IMR-90 (cell line): Measurements from ENCODE around the gene SFTA2. TPM values are rescaled to one million over a fixed set of nuclear protein-coding genes. Genes with fewer than 3 reads are reported as not detected.

Experiments
- ATAC-seq: fragments of 200-7000 bp; cut with Tn5 transposase; 2 replicates; pipeline ENCODE4 v1.9.1; 2020; ENCODE audit warnings: low read depth, mild to moderate bottlenecking, moderate library complexity
- BruUV-seq: library from RNA; stranded (reverse); fragments of 400-500 nt; replicated peaks from 2 replicates; lab custom pipeline; 2021; lab: Mats Ljungman, UMichigan
- CTCF ChIA-PET: fragments of 300-600 bp; formaldehyde crosslinking; extraction: SDS; loops from one replicate; lab custom pipeline; 2021; ENCODE audit warnings: antibody characterized with exemption; lab: Yijun Ruan, JAX
- POLR2A ChIA-PET: fragments of 300-600 bp; sonication (Branson Sonifier 250); formaldehyde crosslinking; loops from one replicate; lab custom pipeline; 2022; ENCODE audit warnings: antibody characterized with exemption; ENCODE audit not compliant: unreplicated experiment; lab: Charles Lee
- DNase-seq: peaks from one replicate; pipeline ENCODE4 v3.0.0; 2013
- H2AFZ ChIP-seq: replicated peaks from 2 replicates; pipeline ENCODE3; 2013; ENCODE audit warnings: low read length, mild to moderate bottlenecking; ENCODE audit not compliant: poor library complexity
- H2AK5ac ChIP-seq: 2 replicates; pipeline ENCODE4 v1.6.1; 2013; ENCODE audit warnings: low read depth, low read length, inconsistent platforms
- H2AK9ac ChIP-seq: replicated peaks from 2 replicates; pipeline ENCODE3; 2013; ENCODE audit warnings: mild to moderate bottlenecking, low read depth, low read length, moderate library complexity; ENCODE audit not compliant: poor library complexity
- H2BK120ac ChIP-seq: 2 replicates; pipeline ENCODE4 v1.6.1; 2013; ENCODE audit warnings: low read depth, low read length, inconsistent platforms
- H2BK15ac ChIP-seq: 3 replicates; pipeline ENCODE4 v1.6.1; 2013; ENCODE audit warnings: low read depth, low read length, inconsistent platforms
- H2BK20ac ChIP-seq: 2 replicates; pipeline ENCODE4 v1.6.1; 2013; ENCODE audit warnings: low read depth, mild to moderate bottlenecking, inconsistent platforms, low read length, moderate library complexity
- H2BK5ac ChIP-seq: 2 replicates; pipeline ENCODE4 v1.6.1; 2013; ENCODE audit warnings: mild to moderate bottlenecking, low read depth, low read length, inconsistent platforms; ENCODE audit not compliant: poor library complexity, severe bottlenecking
- H3K14ac ChIP-seq: replicated peaks from 2 replicates; pipeline ENCODE4 v1.6.1; 2013; ENCODE audit warnings: low read depth, low read length, inconsistent platforms
- H3K18ac ChIP-seq: 2 replicates; pipeline ENCODE4 v1.6.1; 2013; ENCODE audit warnings: low read depth, low read length, control low read depth
- H3K23ac ChIP-seq: 2 replicates; pipeline ENCODE4 v1.6.1; 2013; ENCODE audit warnings: low read depth, low read length, inconsistent platforms
- H3K27ac ChIP-seq: 2 replicates; pipeline ENCODE4 v1.5.1; 2013; ENCODE audit warnings: mild to moderate bottlenecking, control low read depth, low read length; ENCODE audit not compliant: insufficient read depth
- H3K27me3 ChIP-seq: 2 replicates; pipeline ENCODE4 v1.6.1; 2013; ENCODE audit warnings: low read length; ENCODE audit not compliant: control insufficient read depth, insufficient read depth
- H3K36me3 ChIP-seq: 2 replicates; pipeline ENCODE4 v1.6.1; 2013; ENCODE audit warnings: low read length, mixed read lengths; ENCODE audit not compliant: control insufficient read depth, insufficient read depth
- H3K4ac ChIP-seq: 2 replicates; pipeline ENCODE4 v1.6.1; 2013; ENCODE audit warnings: low read depth, low read length, inconsistent platforms
- H3K4me1 ChIP-seq: 2 replicates; pipeline ENCODE4 v1.6.1; 2013; ENCODE audit warnings: low read length, mixed read lengths; ENCODE audit not compliant: control insufficient read depth, insufficient read depth
- H3K4me2 ChIP-seq: 2 replicates; pipeline ENCODE4 v1.6.1; 2013; ENCODE audit warnings: low read depth, mild to moderate bottlenecking, control low read depth, low read length, moderate library complexity
- H3K4me3 ChIP-seq: 2 replicates; pipeline ENCODE4 v1.5.1; 2013; ENCODE audit warnings: low read depth, mild to moderate bottlenecking, control low read depth, low read length, moderate library complexity; ENCODE audit not compliant: insufficient read depth
- H3K56ac ChIP-seq: 2 replicates; pipeline ENCODE4 v1.6.1; 2013; ENCODE audit warnings: low read length, inconsistent platforms; ENCODE audit not compliant: insufficient read depth; ENCODE audit errors: extremely low read depth
- H3K79me1 ChIP-seq, 2 experiments: 2 replicates each; pipeline ENCODE4 v1.6.1; 2013; ENCODE audit warnings: low read length in 2 of 2, inconsistent platforms in 1 of 2, low read depth in 1 of 2
- H3K9ac ChIP-seq: 2 replicates; pipeline ENCODE4 v1.6.1; 2013; ENCODE audit warnings: low read depth, low read length, control low read depth
- H3K9me1 ChIP-seq: 2 replicates; pipeline ENCODE4 v1.6.1; 2013; ENCODE audit warnings: low read length, inconsistent platforms; ENCODE audit not compliant: insufficient read depth
- H3K9me3 ChIP-seq: 2 replicates; pipeline ENCODE4 v1.6.1; 2013; ENCODE audit warnings: low read length; ENCODE audit not compliant: control insufficient read depth, insufficient read depth
- H4K20me1 ChIP-seq: 2 replicates; pipeline ENCODE4 v1.6.1; 2013; ENCODE audit warnings: low read length, inconsistent platforms; ENCODE audit not compliant: insufficient read depth
- H4K5ac ChIP-seq: 2 replicates; pipeline ENCODE4 v1.6.1; 2013; ENCODE audit warnings: mild to moderate bottlenecking, low read depth, low read length, control low read depth
- H4K8ac ChIP-seq, 2 experiments: 2 replicates each; pipeline ENCODE4 v1.6.1; 2013; ENCODE audit warnings: low read depth in 2 of 2, low read length in 2 of 2, control low read depth in 1 of 2, inconsistent platforms in 1 of 2
- H4K91ac ChIP-seq: 2 replicates; pipeline ENCODE4 v1.6.1; 2013; ENCODE audit warnings: low read depth, low read length, inconsistent platforms; ENCODE audit not compliant: insufficient read depth
- CEBPB ChIP-seq: IDR thresholded peaks from 2 replicates; pipeline ENCODE4 v1.6.1; 2012; ENCODE audit warnings: low read depth, low read length, improper control_type of control experiment
- WGBS, 2 experiments: methylation state at CpG; one replicate each; pipeline versions ENCODE4 v1.1.5 to v1.1.7; 2013; ENCODE audit warnings: missing lambda C conversion rate in 2 of 2; ENCODE audit not compliant: insufficient read length in 1 of 2; ENCODE audit errors: extremely low coverage in 2 of 2; 5-methylcytosine and 5-hydroxymethylcytosine counted together
- dilution Hi-C: fragments of 300-500 bp; cut with HindIII; formaldehyde crosslinking; loops from one replicate; pipeline ENCODE4 v1.14.3; 2018; ENCODE audit warnings: low sequenced_read_pairs; ENCODE audit not compliant: unreplicated experiment
- in situ Hi-C: fragments of 300-500 bp; cut with MboI; formaldehyde crosslinking; loops from 3 replicates; pipeline ENCODE4 v1.14.3; 2019; ENCODE audit warnings: low sequenced_read_pairs, inconsistent platforms, mixed read lengths
- intact Hi-C: fragments of 100-400 bp; cut with micrococcal nuclease; formaldehyde crosslinking; loops from 2 replicates; pipeline ENCODE4 v1.10.0; 2022
- polyA plus RNA-seq, 3 experiments: library from polyadenylated mRNA; depleted of rRNA; stranded (reverse); fragments of >200 nt; gene quantifications; 2 replicates each; pipeline ENCODE4 v1.2.3, GENCODE V29; 2012; ENCODE audit warnings: low replicate concordance in 1 of 3
- total RNA-seq: library from RNA; depleted of rRNA; stranded (reverse); fragments of >200 nt; gene quantifications from 2 replicates; pipeline ENCODE4 v1.2.3, GENCODE V29; 2012

The SFTA2 gene
- total and polyA plus RNA-seq, 2 of the 4 experiments (the other 2 are of a cell fraction) = not detected

DNA sequence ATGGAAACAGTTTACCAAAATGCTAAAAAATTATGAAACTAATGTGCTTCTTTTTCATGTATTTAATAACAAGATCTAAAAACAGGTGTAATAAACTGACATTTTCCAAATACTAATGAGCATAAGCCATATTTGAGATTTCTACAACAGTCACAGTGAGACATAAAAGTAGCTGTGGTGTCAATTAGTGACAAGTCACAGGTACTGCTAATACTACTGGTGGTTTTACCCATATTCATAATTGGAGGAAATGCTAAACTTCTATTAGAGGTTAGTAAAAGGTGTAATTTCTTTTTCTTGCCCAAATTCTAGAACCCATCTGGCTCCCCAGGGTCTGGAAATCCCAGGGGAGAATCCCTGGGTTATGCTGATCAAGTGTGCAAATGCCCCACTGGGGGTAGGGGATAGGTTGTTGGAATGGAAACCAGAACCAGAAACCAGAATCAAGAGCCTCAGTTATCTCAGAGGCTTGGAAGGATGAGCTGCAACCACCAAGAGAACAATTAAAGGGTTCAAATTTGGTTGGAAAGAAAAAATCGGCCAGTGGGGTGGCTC, 31.0 kb downstream of the SFTA2 start:
- CTCF ChIA-PET = no interaction called here
- dilution Hi-C loops = no loop called here

More for the DNA sequence above, 31.0 kb downstream of the SFTA2 start:
- H3K4me3 ChIP-seq = no peak overlapping the region
- no peaks in the 10 kb centered on the region for H3K9me1 ChIP-seq
- no peaks in the 10 kb centered on the region for H4K20me1 ChIP-seq
- no TSS peak for BruUV-seq
- no peaks in the 10 kb centered on the region for H3K9me3 ChIP-seq
- ATAC-seq = no peak
- intact Hi-C loops = no loop called here
- no peak for TF ChIP-seq CEBPB
- no peak overlapping the region for H4K5ac ChIP-seq
- H3K4me1 ChIP-seq = no peaks in the 10 kb centered on the region
- no peak overlapping the region for H3K23ac ChIP-seq
- in situ Hi-C loops = no loop called here
- H3K36me3 ChIP-seq = peaks cover 37% of the 10 kb centered on the region
- H3K14ac ChIP-seq = no peak overlapping the region
- POLR2A ChIA-PET = no interaction called here
- no peak for DNase-seq
- H3K27me3 ChIP-seq = no peaks in the 10 kb centered on the region
- H2AFZ ChIP-seq = no peak overlapping the region
- no CpG with 5 or more reads among the region's 1 CpG for WGBS, 2 experiments
- no peak overlapping the region for H3K9ac ChIP-seq
- no peak overlapping the region for H4K8ac ChIP-seq
- H3K79me1 ChIP-seq = no peaks in the 10 kb centered on the region
- H3K18ac ChIP-seq = no peak overlapping the region
- H2AK9ac ChIP-seq = no peak overlapping the region
- no peak overlapping the region for H2BK20ac ChIP-seq
- no peak overlapping the region for H3K4me2 ChIP-seq
- H4K91ac ChIP-seq = no peak overlapping the region
- H2BK120ac ChIP-seq = no peak overlapping the region
- no peak overlapping the region for H2BK15ac ChIP-seq
- no peak overlapping the region for H3K56ac ChIP-seq
- no peak overlapping the region for H3K4ac ChIP-seq
- no peak overlapping the region for H3K27ac ChIP-seq
- H2AK5ac ChIP-seq = no peak overlapping the region
- no peak overlapping the region for H2BK5ac ChIP-seq
